Stimulated activated CD4-positive, alpha-beta T cell treated with anti-CD3 and anti-CD28 coated beads, Interleukin-1b, Interleukin-23, amount 100 ng/mL, for 4 hours (primary cell): Measurements from ENCODE around the gene ZHX3.
"Not testable (repeated sequence)": the region's sequence is repeated elsewhere in the genome, so short reads cannot be mapped to it uniquely, and the experiment has no call there.

Experiments
- DNase-seq, 2 donors: peaks; one replicate each; pipeline ENCODE4 v3.0.0-alpha.2; 2020; ENCODE audit warnings: low read depth in 2 of 2

ZHX3 gene

DNA sequence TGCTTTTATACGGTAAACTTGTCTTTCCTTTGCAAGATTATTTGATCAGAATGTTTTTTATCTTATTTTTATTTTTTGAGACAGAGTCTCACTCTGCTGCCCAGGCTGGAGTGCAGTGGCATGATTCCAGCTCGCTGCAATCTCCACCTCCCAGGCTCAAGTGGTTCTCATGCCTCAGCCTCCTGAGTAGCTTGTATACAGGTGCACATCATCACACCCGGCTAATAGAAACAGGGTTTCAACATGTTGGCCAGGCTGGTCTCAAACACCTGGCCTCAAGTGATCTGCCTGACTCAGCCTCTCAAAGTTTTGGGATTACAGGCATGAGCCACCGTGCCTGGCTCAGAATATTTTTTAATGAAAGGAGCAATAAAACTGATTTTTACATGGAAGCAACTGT, 14.2 kb upstream of the ZHX3 start:
- no peak for DNase-seq

DNA sequence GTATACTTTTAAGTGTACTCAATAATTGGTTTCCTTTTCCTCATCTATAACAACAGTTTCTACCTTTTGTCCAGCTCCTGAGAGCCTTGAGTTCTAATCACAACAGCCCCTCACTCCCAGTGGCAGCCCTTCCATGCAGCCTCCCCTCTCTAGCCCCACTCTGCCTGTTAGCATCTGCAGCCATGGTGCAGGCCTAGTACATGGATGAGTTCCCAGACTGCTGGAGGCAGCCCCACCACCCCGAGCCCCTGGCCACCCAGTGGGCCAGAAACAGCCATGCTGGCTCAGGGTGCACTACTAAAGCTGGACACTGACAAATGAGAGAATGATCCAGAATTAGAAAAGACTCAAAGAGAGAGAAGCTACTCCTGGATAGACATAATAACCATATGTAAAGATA, 13.4 kb upstream of the ZHX3 start:
- DNase-seq, result no peak

DNA sequence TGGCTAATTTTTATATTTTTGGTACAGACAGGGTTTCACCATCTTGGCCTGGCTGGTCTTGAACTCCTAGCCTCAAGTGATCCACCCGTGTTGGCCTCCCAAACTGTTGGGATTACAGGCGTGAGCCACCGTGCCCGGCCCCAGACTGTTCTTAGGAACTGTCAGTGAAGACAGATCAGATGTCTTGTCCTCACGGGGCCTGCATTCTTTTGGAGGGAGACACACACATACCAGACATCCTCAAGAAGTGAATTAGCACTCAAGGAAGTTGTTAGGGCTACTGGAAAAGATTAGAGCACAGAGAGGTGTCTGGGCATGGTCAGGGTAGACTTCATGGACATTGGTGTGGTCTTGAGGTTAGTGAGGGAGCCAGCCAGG, 12.8 kb upstream of the ZHX3 start:
- no peak for DNase-seq

DNA sequence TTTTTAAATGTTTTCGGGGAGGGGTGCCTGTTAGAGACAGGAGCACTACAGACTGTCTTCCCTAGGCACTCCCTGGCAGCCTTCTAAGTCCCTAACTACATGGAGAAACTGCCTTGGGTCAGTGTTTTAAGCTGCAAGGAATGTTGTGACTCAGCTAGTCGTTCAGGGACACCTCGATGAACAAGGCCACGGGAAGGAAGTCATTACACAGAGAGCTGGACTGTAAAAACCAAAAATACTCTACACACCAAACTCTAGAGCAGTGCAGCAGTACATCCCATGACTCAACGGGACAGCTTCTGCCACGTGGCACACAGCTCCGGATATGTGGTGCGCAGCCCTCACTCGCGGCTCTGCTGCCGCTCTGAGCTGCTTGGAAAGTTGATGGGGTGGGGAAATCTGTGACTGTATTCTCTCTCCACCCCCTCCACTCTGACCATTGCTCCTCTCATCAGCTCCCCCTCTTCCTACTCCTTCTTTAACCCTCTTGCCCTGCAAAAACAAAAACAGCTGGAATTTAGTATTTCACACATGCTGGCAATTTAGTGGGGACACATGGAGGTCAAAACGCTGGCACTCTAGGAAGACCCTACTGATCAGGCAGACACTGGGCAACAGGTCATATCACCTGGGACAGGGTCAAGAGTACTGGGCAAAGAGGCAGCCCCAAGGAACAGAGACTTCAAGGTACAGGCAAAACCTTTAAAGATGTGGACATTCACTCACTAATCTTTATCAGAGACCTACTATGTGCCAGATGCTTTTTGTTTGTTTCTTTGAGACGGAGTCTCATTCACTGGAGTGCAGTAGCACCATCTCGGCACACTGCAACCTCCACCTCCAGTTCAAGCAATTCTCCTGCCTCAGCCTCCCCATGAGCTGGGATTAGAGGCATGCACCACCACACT, 12.2 kb upstream of the ZHX3 start:
- peak; percentile 43 to 62 for DNase-seq

DNA sequence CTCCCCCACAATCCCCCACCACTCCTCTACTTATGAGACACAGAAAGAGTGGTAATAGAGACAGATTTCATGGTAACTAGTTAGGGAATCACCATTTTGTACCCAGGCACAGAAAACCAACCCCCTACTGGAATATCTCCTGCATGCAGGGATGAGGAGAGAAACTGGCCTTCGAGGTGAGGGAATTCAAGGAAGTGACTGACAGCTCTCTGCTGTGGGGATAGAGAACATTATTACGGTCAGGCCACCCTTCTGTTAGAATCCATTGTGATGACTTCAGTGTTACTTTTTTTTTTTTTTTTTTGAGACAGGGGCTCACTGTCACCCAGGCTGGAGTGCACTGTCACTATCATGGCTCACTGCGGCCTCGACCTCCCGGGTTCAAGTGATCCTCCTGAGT, 9.6 kb upstream of the ZHX3 start:
- DNase-seq, result no peak

DNA sequence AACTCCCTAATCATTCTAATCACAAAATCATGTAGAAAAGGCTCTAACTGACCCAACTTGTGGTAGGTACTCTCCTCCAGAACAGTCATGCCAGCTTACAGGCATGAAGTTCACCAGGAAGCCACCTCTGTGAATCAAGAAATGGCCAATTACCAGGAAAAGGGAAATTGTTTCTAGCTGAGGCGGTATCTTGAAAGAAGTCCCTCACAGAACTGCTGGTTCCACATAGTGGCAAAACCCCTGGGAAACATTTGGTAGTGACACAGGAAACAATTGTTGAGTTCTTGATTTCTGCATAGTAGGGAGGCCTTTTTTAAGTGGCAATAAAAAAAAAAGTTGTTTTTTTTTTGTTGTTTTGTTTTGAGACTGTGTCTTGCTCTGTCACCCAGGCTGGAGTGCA, 3.4 kb upstream of the ZHX3 start:
- no peak for DNase-seq

DNA sequence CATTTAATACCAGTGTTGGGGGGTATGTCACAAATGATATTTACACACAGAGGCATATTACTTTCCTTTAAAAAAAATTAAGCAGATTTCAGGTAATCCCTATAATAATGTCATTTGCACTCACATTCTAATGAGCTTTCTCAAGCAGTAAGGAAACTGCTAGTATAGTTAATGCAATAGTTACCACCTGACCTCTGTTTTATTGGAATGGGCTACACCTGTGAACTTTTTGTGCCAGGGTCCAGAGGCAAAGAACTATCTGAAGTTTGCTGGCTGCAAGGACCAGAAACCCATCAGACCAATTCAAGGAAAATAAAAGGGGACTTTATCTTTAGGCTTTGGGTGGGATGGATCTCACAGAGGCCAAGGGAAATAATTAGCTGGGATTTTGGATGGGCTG, 2.9 kb upstream of the ZHX3 start:
- no peak for DNase-seq

DNA sequence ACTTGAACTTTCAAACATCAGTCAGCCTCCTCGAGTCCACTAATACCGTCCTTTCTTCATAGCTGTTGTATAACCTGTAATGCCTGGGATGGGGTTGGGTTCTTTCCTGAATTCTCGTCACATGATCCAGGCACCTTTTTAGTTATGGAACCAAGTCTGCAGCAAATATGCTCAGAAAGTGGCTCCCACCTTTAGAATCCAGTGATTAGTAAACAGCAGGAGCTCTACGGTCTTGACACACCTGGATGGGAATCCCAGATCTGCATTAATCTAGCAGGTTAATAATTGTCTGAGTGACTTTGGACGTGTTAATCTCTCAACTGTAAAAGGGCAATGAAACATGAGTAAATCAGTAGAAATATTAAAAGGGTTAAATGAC, 729 bp upstream of the ZHX3 start:
- no peak for DNase-seq

DNA sequence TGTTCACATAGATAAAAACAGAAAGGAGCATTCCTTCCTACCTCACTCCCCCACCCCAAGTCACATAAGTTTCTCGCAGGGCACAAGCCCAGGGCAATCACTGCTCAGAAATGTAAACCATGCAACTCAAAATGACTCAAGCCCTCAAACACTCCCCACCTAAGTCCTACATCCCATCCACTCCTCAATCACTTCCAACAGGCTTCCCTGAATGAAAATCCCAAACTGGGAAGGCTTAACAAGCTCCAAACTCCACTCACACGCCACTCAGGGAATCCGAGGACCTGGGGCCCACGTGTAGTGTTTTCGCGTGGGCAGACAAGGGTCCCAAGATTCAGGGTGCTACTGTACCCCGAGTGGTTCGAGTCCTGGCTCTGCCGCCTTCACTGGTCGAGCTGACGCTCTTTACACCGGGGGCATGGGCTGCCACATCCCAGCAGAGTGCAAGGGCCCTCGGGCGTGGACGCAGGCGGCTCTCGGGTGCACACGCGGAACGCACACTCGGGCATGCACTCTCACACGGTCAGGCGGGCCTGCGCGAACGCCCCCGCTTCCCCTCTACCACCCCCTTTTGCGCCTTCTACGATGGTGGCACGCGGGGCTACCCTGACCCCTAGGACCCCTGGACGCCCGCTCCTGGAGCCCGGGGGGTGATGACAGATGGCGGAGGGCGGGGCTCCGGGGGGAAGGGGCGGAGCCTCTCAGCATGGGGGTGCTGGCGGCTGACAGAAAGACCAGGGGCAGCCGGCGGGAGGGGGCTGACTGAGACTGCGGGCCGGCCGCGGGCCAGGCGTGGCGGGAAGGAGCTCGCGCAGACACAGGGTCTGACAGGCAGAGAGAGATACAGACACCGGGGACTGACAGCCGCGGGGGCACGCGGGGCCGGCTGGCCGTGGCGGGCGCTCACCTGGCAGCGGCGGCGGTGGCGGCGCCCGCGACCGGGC, 657 bp downstream of the ZHX3 start:
- peak; percentile 70 to 83 for DNase-seq

DNA sequence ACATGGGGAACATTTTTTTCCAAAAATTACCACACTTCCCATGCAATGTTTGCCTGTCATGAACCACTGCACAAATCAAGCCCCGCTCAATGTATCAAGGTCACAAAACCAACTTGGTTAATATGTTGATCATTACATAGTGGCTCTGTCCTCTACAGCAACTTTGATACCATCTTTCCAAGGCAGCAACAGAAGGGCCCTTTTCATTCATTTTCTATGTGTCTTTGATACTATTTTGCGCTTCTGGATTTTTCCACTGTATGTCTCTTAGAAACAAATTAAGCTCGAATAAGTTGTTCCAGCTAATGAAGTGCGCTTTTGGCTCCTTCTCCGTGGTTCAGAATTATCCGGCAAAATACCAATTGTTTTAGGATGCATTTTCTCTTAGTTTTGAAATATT, 1.5 kb downstream of the ZHX3 start:
- no peak for DNase-seq

DNA sequence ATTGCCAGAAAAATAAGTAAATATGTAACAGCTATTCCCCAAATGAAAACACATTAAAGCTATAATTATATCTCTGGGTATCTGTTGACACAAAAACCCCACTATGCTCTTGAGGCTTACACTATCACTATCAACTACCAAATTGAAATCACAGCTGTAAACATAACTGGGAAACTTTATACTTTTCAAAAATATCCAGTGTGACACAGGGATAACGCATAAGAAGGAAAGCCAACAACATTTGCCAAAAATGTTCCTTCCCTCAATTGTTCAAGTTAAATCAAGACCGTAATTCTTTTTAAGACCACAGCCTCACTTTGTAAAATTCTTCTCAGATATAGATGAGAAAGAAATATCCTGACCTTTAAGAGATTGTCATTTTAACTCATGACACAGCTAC, 3.1 kb downstream of the ZHX3 start:
- DNase-seq, result no peak

DNA sequence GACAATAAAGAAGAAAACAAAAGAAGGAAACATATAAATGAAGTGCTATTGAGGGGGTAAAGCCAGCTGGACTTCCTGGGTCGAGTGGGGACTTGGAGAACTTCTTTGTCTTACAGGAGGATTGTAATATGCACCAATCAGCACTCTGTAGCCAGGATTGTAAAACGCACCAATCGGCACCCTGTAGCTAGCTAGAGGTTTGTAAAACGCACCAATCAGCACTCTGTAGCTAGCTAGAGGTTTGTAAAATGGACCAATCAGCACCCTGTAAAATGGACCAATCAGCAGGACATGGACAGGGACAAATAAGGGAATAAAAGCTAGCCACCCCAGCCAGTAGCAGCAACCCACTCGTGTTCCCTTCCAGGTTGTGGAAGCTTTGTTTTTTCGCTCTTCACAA, 5.5 kb downstream of the ZHX3 start:
- not testable (repeated sequence) for DNase-seq

DNA sequence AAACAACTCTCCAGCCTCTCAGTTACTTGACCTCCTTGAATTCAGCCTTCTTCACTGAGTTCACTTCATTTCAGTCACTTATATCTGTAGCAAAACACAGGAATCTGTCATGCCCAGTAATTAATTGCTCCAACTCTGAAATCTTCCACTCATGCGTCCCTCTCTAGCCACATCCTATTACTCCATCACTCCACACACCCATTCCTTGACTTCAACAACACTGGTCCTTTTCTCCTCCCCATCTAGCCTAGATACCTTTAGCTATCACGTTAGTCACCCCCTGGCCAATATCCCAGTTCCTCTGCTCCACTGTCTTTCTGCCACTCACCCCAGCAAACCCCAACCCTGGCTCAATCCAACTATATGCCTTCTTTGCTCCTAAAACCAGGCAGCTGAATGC, 7.7 kb downstream of the ZHX3 start:
- DNase-seq, result no peak

DNA sequence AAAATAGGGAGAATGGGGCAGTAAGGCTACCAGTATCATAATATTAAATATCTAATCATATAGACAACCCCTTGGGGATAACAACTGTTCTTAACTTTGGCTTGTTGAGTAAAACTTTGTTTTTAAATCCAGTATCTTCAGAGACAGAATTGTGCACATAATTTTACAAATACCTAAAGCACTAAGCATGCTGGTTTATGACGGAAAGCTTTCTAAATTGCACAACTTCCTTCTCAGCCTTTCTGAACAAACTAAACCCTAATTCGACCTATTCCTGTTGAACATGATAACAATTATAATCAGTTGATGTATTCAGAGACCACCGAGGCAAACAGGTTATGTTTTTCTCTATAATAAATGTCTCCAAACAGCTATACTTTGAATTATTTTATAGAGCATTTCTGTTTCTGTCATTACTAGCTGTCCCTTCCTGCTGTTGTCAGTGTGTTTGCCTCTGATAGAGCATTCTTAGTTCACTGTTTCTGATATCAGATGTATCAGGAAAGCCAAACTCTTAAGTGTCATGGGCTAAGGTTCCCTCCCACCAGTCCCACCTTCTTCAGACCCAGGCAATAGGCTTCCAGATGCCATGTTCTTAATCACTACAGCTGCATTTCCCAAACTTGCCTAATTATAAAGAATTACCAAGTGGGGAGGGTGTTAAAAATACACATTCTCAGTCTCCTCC, 8.7 kb downstream of the ZHX3 start:
- DNase-seq, result no peak

DNA sequence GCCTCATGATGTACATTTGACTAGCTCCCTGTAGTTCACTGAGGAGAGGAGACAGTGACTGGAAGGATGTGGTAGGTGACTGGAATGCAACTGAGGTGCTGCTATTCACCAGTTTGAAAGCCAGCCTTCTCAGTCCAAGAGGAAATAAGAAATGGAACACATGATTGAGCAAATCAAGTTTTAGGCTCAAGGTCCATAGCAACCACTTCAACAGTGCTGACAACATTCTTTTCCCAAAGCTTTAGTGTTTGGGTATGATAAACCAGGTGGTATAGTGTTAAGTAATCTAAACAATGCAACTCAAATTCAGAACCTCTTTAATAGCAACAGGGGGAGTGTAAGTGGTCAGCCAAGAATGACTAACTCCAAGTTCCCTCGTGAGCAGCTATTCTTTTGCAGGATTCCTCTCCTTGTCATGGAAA, 9.2 kb downstream of the ZHX3 start:
- no peak for DNase-seq

DNA sequence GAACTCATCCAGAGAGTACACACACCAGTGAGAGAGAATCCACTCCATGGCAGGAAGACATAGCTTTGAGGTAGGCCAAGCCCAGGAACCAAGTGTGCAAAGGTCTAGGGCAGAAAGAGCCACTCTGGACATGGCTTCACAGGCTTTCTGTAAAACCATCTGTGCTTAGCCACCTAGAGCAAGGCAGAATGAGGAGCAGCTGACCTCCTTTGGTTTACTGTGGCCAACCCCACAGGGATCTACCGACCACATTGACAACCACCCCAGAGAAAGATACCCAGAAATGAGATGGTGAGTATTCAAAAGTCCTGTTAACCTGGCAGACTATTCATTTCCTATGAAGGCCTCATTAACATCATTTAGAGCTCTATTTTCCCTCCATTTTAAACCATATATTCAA, 10.5 kb downstream of the ZHX3 start:
- DNase-seq, result no peak

DNA sequence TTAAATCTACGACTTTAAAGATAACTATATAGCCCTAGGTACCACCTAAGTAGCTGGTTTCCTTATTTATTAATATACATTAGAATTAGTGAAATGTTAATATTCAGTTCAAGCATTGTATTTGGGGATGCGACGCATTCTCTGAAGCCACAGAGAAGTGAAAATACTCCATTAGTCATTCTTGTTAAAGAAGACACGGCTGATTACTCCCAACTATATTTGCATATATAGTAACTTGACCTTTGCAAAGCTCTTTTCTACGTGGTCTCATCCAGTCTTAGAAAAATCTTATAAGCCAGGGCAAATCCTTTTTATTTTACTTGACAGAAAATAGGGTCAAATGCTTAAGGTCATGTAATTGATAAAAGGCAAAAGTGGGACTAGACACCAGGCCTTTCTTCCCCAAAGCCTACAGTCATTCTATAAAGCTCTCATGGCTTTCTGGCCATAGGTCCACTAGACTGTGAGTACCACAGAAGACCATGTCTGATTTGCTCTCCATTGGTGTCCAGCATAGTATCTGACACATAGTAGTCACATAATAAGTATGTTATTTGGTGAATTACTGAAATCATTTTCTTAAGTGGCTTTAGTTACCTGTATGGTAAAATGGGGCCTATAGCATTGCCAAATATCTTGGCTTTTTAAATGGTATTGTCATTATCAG, 11.3 kb downstream of the ZHX3 start:
- DNase-seq, result no peak

DNA sequence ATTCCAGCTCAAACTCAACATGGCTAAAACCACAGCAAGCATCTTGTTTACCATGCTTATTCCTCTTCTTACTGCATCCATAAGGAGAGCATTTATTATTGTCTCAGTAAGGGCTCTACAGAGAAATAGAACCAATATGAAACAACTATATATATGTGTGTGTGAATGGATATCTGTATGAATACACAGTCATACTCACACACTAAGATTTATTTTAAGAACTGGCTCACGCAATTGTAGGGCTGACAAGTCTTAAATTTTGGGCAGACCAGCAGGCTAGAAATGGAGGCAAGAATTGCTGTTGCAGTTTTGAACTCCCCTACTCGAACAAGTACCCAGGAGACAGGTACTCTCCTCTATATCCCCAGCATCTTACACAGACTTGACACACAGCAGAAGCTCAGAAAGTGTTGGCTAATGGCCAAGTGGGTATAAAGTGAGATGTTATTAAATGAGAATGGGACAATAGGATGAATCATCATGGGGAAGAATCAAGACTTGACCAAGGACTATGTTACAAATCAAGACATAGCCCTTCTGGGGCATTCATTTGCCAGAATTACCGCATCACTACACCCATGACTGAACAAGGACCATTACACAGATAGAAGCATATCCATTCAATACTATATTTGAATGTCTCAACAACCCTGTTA, 13.0 kb downstream of the ZHX3 start:
- DNase-seq, result no peak

DNA sequence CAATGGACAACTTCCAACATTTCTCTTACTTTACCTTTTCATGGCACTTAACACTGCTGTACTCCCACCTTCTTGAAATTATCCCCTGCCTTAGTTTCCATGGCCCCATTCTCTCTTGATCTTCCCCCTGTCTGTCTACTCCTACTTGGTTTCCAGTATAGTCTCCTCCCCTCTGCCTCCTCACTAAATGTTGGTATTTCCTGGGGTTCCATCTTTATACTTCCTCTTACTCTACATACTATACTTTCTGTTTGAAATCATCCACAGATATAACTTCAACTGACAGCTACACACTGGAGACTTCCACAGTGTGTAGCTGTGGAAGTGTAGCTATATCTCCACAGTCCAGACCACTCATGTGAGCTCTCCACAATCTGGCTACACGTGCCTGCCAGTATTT, 13.5 kb downstream of the ZHX3 start:
- no peak for DNase-seq

DNA sequence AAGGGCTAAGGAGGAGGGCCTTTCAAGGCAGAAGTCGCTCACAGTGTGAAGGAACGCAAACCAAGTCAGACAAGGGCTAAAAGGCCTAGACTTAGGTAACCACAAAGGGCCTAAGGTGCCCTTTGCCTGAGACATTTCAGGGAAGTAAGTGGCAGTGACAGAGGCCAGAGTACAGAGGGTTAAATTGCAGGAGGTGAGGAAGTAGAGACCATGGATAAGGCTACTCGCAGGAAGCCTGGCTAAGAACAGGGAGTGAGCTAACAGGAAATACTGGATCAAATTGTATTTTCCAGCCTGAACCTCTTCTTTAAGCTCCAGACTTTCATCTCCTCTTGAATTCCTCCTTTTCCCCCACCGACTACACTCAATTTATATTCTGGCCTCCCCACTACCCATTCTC, 16.6 kb downstream of the ZHX3 start:
- no peak for DNase-seq

DNA sequence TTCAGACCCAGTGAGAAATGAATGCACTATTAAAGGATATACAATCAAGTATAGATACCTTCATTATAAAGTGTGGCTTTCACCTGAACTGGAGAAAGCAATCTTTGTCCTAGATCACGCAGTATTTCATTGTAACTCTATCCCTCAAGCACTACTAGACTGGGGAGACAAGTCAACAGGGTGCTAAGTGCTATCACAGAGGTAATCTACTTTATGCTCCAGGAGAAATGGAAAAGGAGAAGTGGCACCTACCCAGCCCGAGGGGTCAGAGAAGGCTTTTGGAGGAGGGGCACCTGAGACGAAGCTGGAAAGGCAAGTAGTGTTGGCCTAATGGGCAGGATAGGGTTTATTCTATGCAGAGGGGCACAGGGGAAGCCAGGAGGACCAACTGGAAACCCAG, 17.1 kb downstream of the ZHX3 start:
- DNase-seq, result no peak
